ENCODE results near the gene GRIN2D.

Gene GRIN2D

GRCh38 chr19:48442116-48443035 lies 48.9 kb downstream of the GRIN2D start:
- H3K27me3 ChIP-seq (ENCODE audit: insufficient read depth, low read length): no peaks in the 10 kb centered on the region
- H3K9me2 ChIP-seq (ENCODE audit: low read depth, low read length): no peaks in the 10 kb centered on the region
- peaks cover 26% of the 10 kb centered on the region for H3K4me1 ChIP-seq (ENCODE audit: insufficient read depth, low read length, severe bottlenecking)
- H2AFZ ChIP-seq (ENCODE audit: low read length): no peak overlapping the region
- H3K36me3 ChIP-seq (ENCODE audit: insufficient read depth, low read length): peaks cover 4% of the 10 kb centered on the region
- no peaks in the 10 kb centered on the region for H3F3A ChIP-seq (ENCODE audit: insufficient read depth, low read length)
- no peaks in the 10 kb centered on the region for H3K9me3 ChIP-seq (ENCODE audit: low read length)
- no peaks in the 10 kb centered on the region for H3K79me2 ChIP-seq (ENCODE audit: insufficient read depth, low read length)
- H3K27ac ChIP-seq (ENCODE audit: low read depth, low read length, poor library complexity, severe bottlenecking): no peak overlapping the region
- no peaks in the 10 kb centered on the region for H4K20me1 ChIP-seq (ENCODE audit: insufficient read depth, low read length)
- H3K4me2 ChIP-seq (ENCODE audit: low read length): no peak overlapping the region
- H3K4me3 ChIP-seq (ENCODE audit: low read depth, low read length, poor library complexity, severe bottlenecking): no peak overlapping the region
- no peak for TF ChIP-seq CTCF (IDR thresholded peaks at IDR 0.05; ENCODE audit: low read length)
- TF ChIP-seq EZH2 (IDR thresholded peaks at IDR 0.05; ENCODE audit: borderline replicate concordance, low read length): no peak
- H3K9ac ChIP-seq (ENCODE audit: low read length): no peak overlapping the region

- Histone ChIP-seq H3K4me3 (ENCODE audit: low read depth, low read length, poor library complexity, severe bottlenecking) (no peak overlapping the region), H3K4me2 (ENCODE audit: low read length) (no peak overlapping the region), H3K36me3 (ENCODE audit: insufficient read depth, low read length) (peaks cover 13% of the 10 kb centered on the region)
Measured at GRCh38 chr19:48443256-48443655, 49.8 kb downstream of the GRIN2D start.

More at GRCh38 chr19:48443256-48443655, 49.8 kb downstream of the GRIN2D start:
- Histone ChIP-seq H2AFZ (ENCODE audit: low read length) (no peak overlapping the region), H3K27me3 (ENCODE audit: insufficient read depth, low read length) (no peaks in the 10 kb centered on the region), H3K9me3 (ENCODE audit: low read length) (no peaks in the 10 kb centered on the region), H4K20me1 (ENCODE audit: insufficient read depth, low read length) (no peaks in the 10 kb centered on the region), H3F3A (ENCODE audit: insufficient read depth, low read length) (no peaks in the 10 kb centered on the region), H3K4me1 (ENCODE audit: insufficient read depth, low read length, severe bottlenecking) (peaks cover 26% of the 10 kb centered on the region), H3K9ac (ENCODE audit: low read length) (no peak overlapping the region), H3K9me2 (ENCODE audit: low read depth, low read length) (no peaks in the 10 kb centered on the region), H3K27ac (ENCODE audit: low read depth, low read length, poor library complexity, severe bottlenecking) (no peak overlapping the region), H3K79me2 (ENCODE audit: insufficient read depth, low read length) (no peaks in the 10 kb centered on the region)
- TF ChIP-seq EZH2 (IDR thresholded peaks at IDR 0.05; ENCODE audit: borderline replicate concordance, low read length) (no peak), CTCF (IDR thresholded peaks at IDR 0.05; ENCODE audit: low read length) (no peak)
